Epithelial cell of esophagus (primary cell): ENCODE measurements around the gene CPT1C.

ENCODE experiments used
- DNase-seq: peaks from one replicate; pipeline ENCODE4 v3.0.0; 2010; ENCODE audit warnings: low read depth
- H3K4me3 ChIP-seq: 2 replicates; pipeline ENCODE4 v1.5.1; 2011; ENCODE audit warnings: mild to moderate bottlenecking, low read length, control low read depth
- CTCF ChIP-seq: IDR thresholded peaks from 2 replicates; pipeline ENCODE4 v1.5.1; 2011; ENCODE audit warnings: low read depth, mild to moderate bottlenecking, low read length, control low read depth, inconsistent platforms; ENCODE audit not compliant: insufficient read depth; ENCODE audit errors: missing control alignments

The CPT1C gene

GRCh38 chr19:49683814-49684250, 7.1 kb upstream of the CPT1C start:
- TF ChIP-seq CTCF: no peak
- no peak overlapping the region for H3K4me3 ChIP-seq
- DNase-seq: no peak

- peak; percentile 64 for TF ChIP-seq CTCF
- DNase-seq: no peak
- no peak overlapping the region for H3K4me3 ChIP-seq
Observed at GRCh38 chr19:49684251-49684982, 6.5 kb upstream of the CPT1C start.

- H3K4me3 ChIP-seq: no peak overlapping the region
- TF ChIP-seq CTCF: no peak
- no peak for DNase-seq
Observed at GRCh38 chr19:49684983-49685553, 5.8 kb upstream of the CPT1C start.

GRCh38 chr19:49685845-49686332, 5.0 kb upstream of the CPT1C start:
- H3K4me3 ChIP-seq: no peak overlapping the region
- TF ChIP-seq CTCF: no peak

GRCh38 chr19:49686503-49687088, 4.3 kb upstream of the CPT1C start:
- DNase-seq: no peak
- no peak overlapping the region for H3K4me3 ChIP-seq
- no peak for TF ChIP-seq CTCF

More at GRCh38 chr19:49685845-49686332, 5.0 kb upstream of the CPT1C start:
- no peak for DNase-seq

GRCh38 chr19:49687150-49687549, 3.8 kb upstream of the CPT1C start:
- H3K4me3 ChIP-seq: no peak overlapping the region
- DNase-seq: no peak
- no peak for TF ChIP-seq CTCF
